Forelimb muscle (tissue), 1 donor: ENCODE results near the gene C19orf67. TPM values are rescaled to one million over a fixed set of nuclear protein-coding genes. Genes with fewer than 3 reads are reported as not detected.

Experiments
- DNase-seq: peaks from one replicate; pipeline ENCODE4 v3.0.0-alpha.2; 2013; ENCODE audit warnings: low read depth
- polyA plus RNA-seq: library from polyadenylated mRNA; unstranded; fragments of 120-200 nt; gene quantifications from one replicate; pipeline ENCODE4 v1.2.1, GENCODE V29; 2013; ENCODE audit not compliant: insufficient read length

The C19orf67 gene
- polyA plus RNA-seq = not detected

DNA sequence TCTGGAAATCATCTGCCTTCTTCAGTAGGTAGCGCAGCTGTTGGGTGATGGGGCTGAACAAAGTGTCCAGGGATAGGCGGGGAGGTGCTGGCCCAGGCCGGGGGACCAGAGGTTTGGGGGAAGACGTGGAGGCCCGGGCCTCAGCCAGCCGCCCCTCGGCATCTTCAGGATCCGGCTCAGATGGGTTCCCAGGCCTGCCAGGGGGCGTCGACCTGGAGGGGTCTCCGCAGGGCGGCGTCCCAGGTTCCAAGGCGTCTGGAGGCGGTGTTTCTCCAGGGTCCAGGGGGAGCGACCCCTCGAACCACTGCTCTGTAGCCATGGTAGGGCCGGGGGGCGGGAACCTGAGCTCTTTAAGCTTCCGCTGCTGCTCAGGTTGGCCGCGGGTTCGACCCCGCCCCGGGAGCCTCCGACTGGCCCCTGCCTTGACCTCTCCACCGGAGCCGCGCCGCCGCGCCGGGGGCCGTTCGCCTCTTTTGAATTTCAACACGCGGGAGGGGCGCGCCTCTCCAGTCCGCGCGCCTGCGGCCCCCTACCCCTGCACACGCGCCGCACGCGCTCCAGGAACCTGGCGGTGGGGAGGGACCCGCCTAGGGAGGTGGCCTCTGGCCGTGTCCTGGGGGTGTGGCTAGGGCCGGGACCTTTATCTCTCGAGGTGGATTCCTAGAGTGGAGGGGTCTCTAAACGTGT, at the start of gene C19orf67:
Gene C19orf67 (minus strand): TSS at position 475 of the 687 bp plus-strand sequence. CDS start 156 bp downstream, at position 319.
- no peak for DNase-seq

DNA sequence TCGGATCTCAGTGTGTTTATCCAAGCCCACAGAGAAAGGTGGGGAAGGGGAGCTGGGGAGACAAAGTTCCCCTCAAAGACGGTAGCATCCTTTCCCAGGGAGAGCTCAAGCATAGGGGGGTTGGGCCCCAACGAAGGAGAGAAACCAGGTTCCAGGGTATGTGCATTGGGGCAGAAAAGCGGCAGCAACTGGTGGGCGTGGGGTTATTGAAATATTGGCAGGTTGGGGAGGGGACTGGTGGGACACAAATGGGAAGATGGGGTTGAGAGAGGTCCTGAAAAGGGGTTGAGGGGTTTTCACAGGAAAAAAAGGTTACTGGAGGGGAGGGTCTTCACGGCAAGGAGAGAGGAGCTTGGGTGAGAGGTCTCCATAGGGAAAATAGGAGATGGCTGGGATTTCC, 49.8 kb upstream of the C19orf67 start:
- no peak for DNase-seq

DNA sequence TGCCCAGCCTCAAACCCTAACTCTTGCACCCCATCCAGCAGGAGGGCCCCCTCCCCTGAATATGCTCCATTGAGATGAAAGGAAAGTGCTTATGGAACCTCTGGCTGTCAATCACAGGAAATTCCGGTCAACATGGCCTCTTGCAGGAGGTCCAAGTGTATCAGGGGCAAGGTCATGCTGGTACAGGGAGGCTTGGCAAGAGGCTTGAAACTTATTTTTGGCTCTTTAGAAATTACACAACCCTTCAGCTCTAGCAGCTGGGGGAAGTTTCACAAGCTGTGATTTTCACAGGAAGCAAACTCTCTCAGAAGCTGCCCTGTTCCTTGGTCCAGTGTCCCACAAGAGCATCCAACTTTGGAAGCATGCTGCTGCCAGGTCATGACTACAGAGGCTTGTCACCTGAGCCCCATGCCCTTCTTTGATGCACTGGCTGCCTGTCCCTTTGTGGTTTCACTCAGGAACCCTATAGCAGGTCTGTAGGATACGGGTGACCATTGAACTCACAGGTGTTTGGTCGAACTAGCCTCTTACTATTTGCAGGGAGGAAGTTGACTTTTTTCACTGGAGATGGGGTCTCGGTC, 42.4 kb upstream of the C19orf67 start:
- DNase-seq = no peak

DNA sequence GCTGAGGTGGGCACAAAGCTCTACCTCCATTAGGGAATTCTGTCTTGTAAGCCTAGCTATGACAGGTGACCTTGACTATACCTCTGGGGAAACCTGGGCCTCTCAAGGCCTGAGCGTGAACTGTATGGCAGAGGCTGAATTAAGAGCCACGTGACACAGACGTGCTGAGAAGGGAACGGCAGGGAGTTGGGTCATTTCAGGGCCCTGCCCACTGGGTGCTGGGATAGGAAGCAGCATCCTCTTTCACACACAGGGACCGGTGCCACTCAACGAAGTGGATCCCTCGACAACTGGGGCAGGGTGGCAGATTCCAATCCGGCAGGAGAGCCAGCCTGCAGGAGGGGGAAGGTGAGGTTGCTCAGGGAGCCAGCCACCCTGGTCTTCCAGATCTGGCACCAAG, 41.6 kb upstream of the C19orf67 start:
- no peak for DNase-seq

DNA sequence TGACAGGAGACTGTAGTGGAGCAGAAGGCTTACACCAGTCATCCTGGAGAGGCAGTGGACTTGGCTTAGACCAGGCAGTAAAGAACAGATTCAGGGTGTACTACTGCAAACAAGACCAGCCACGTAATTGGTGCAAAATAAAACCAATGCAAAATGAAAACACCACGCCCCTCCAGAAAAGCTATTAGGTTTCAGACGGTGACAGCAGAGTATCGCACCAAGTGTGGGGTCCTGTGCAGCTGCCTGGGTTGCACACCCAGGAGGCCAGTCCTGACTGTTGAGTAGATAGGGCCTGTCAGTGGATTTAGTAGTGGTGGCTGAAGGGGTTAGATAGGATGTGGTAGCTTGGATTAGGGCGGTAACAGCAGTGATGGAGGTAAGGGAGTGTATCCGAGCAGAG, 37.3 kb upstream of the C19orf67 start:
- DNase-seq = no peak

DNA sequence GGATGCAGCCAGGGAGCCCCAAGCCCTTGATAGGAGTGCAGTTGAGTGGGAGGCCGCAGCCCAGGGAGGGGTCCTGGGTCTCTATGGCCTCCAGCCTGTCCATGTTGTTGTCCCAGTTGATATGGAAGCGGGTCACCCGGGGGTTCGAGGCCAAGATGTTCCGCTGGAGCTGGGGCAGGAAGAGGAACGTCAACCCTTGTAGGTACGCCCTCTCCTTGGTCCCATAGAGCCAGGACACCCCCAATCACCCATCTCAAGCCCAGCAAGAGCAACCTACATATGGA, 34.9 kb upstream of the C19orf67 start:
- no peak for DNase-seq

DNA sequence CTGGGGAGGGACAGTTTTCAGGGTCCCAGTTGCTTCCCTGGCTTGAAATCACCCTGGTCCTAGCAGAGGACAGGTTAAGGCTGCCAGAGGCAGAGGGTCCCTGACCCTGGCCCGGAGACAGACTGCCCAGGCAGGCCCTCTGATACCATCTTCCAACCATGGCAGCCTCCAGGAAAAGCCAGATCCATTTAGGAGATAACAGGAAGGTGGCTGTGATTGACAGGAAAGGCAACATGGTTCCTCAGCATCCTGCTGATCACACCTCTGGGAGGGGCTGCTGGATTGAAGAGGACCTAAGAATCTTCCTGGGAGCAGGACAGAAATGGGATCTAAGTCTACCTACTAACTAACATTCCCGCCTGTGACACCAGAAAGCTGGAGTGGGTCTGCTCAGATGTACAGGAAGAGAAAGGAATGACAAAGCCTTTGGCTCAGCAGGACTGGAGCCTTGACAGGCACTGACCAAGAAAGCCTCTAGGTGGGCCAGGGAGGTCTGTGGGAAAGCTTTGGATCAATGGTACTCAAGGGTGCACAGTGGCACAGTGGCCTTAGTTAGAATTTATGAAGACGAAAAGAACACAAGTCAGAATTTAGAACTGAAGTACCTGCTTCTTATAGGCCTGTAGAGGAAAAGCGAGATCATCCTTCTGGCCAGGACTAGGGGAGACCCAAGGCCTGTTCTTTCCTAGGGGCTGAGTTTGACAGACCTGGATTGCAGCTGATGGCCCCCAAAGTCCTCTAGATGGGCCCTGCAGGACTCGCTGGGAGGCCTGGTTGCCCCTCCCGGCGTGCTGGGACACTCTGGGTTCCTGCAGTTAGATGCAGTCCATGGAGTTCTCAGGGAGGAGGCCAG, 34.3 kb upstream of the C19orf67 start:
- no peak for DNase-seq

DNA sequence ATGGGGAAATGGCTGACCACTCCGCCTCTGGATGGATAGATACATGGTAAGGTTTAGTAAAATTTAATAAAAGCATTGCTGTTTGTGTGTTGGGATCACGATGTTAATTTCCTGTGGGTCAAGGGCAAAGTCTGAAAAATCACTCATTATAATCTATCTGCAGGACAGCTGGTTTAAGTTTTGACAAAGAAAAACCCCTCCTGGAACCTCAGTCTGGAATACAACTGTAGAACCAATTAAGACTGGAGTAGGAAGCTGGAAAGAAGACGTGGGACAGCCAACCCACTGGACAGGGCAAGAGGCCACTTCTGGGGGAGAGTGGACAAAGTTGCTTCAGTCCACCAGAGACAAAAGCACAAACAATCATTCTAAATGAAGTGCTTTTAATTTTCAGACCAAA, 33.6 kb upstream of the C19orf67 start:
- DNase-seq = no peak

DNA sequence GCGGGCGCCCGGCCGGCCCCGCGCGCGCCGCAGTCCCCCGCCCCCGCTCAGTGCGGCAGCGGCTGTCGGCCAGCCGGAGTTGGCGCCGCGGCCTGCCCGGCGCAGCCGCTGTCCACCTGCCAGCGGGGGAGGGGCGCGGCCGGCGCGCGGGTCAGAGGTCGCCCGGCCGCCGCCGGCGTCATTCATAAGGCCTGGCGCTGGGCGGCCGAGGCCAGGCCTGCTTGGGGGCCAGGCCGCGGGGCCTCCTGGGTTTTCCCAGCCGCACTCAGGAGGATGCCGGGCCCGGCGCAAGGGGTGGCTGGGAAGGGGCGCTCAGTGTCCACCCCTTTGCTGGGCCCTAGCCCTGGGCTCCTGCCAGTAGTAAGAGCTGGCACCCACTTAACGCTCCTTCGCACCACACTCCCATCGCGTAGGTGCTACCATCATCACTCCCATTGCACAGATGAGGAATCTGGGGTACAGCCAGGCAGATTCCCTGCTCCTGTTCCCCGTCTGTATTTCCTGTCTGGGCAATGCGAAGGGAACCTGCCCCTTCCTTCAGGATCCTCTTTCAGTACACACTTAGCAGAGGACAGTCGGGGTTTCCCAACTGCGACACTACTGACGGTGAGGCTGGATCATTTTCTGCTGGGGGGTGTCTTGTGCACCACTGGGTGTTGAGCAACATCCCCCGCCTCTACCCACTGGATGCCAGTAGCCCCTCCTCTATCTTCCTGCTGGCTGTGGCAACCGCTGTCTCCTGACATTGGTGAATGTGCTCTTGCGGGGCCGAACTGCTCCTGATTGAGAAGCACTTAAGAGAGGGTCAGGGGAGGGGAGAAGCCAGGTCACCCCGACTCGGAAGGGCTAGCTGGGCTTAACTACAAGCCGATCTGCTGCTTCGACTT, 32.8 kb upstream of the C19orf67 start:
- DNase-seq = no peak

DNA sequence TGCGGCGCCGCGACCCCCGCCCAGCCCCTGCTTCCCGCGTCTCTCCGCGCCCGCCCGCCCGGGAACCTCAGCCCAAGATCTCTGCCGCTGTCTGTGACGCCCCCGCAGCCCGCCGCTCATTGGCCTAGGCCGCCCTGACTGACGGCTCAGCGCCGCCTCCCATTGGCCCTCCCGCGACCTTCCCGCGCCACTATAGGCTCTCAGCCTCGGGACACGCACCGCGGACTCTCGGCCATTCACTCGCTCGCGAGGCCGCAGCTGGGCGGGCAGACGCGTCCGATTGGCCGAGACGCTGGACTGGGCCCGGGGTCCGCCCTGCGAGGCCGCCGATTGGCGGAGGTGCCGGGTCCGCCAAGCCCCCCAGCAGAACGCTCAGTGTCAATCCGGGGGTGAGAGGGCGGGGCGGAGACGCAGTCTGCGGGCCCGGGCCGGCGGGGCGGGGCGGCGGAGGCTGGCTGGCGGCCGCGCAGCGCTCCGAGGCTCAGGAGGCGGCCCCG, 32.1 kb upstream of the C19orf67 start, which contains the start of gene PRKACA:
Gene PRKACA (minus strand): TSS at position 95 of the 497 bp plus-strand sequence. CDS start 215 bp downstream, outside the sequence.
- peak; percentile 95 for DNase-seq

DNA sequence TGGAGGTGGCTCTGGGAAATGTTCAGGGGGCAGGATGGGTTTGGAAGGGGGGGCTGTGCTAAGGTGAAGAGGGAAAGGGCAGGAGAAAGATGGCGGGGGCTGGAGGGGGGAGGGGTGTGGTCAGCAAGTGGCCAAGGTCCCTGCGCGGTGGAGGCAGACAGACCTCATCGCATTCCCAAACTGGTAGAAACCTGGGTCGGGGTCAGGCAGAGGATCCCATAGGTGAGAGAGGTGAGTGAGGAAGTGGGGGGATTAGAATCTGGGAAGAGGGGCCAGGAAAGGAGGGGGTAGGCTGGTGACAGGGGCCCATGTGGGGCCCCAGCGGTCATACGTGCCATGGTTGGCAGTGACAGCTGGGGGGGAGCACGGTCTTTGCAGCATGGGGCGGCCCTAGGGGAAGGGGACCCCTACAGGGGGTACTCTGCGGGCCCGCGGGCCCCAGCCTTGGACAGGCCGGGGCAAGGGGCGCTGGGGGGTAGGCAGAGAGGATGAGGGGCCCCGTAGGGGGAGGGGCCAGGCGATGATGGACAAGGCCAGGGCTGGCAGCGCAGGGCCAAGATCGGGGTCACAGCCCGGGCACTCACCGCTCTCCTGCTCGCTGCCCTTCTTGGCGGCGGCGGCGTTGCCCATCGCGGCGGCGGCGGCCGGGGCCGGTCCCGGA, 31.5 kb upstream of the C19orf67 start:
- DNase-seq = no peak

DNA sequence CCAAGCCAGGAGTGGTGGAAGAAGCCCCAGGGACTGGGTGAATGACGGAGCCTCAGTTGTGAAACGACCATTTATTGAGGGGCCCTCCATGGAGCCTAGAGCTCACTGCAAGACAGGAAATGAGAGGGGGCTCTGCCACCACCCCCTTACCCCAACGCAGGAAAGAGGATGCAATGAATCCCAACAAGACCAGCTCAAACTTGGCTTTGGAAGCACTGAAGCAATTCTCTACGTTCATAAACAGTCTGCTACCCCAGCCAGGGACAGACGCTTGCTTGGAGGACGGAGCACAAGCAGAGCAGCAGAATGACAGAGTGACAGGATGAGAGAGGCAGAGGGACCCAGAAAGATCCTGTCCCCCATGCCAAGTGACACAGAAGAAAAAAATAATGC, 30.9 kb upstream of the C19orf67 start:
- DNase-seq = no peak

DNA sequence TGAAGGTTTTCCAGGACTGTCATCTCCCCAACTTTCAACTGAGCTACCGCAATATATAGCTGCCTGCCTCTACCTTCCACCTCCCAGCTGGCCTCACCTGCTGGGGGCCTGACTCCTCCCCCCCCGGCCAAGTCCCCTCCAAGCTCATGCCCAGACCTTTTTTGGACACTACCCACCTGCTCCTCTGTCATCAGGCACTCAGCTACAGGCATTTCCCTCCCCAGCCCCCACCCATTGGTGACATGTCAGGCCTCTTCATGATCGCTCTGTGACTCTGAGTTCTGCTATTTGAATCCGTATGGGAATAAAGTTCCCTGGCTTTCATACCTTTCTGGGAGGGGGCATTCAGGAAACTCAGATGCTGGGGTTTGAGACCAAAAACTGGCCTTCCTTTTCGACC, 30.2 kb upstream of the C19orf67 start:
- DNase-seq = no peak

DNA sequence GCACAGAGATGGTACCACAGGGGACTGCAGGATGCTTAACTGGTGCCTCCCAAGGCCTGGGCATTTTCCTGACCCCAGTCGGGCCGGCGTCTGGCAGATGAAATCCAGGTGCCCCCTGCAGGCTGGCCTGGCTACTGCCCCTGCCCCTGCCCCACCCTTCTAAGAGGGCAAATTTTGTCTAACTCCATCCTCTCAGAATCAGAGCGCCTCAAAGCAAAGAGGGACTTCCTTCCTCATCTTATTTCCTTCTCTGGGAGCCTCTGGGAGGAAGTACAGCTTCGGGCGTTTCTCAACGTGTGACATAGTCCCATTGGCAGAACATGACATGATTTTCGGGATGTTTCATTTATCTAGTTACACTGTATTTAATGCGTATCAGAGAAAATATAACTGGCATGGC, 29.3 kb upstream of the C19orf67 start:
- DNase-seq = no peak

DNA sequence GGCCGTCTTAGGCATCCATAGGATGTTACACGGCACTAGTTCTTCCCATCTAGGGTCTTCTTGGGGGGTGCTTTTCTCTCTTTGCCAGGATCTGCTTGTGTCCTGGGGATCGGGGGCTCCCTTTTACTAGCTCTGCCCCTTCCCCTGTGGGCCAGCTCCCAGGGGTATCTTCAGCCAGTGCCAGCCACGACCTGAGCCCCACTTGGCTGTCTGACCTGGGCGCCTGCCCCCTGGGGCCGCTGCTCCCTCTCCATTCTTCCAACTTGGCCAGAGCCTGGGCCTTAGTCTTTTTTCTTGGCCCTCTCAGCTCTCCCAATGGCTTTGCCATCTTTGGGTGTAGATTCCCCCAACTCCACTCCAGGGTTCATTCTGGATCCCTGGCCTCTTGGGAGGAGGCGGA, 28.9 kb upstream of the C19orf67 start:
- no peak for DNase-seq

DNA sequence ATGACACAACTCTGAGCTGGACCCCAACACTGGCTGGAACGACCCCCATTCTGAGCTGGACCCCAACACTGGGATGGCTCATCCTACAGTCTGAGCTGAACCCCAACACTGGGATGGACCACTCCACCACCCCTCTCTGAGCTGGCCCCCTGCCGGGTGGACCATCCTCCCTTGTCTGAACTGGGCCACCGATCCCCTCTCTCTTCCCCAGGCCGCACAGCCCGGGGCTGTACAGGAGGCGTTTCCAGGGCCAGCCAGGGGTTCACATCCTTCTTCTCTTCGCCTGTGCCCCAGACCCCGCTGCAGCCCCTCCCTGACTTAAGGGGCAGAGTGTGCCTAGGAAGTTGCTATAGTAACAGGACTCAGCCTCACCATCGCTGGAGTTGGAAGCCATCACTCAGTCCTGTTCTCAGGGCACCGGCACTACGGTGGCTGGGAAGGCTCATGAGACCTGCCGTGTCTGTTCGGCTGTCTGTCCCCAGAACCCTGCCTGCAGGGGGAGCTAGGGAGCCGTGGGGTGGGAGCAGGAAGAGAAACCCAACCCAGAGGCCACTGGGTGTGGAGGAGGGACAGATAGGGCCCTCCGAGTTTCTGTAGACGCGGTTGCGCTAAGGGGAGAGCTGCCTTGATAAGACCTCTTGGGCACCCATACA, 28.3 kb upstream of the C19orf67 start:
- DNase-seq = no peak

DNA sequence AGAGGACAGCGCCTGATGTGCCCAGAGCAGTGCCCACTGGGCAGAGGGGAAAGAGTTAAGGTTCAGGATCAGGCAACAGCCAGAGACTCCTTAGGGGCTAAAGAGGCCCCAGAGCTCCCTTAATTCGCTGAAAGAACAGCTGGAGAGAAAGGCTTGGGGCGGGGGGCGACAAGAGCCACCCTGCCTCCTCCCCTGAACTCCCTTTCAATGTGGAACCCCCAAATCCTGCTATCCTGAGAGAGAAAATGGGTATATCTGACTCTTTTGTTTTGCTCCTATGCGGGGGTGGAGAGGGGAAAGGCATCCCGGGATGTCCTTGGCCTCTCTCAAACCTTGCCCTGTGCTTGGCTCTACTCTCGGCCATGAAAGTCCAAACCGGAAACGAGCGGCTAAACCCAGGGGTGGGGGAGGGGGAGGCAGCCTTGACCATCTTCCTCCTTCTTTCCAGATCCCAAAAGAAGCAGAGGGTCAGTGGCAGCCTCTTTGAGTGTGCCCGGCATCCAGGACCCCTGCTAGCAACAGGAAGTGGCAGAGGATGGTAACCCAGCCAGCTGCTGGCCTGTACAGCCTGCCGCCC, 27.3 kb upstream of the C19orf67 start:
- DNase-seq = no peak

DNA sequence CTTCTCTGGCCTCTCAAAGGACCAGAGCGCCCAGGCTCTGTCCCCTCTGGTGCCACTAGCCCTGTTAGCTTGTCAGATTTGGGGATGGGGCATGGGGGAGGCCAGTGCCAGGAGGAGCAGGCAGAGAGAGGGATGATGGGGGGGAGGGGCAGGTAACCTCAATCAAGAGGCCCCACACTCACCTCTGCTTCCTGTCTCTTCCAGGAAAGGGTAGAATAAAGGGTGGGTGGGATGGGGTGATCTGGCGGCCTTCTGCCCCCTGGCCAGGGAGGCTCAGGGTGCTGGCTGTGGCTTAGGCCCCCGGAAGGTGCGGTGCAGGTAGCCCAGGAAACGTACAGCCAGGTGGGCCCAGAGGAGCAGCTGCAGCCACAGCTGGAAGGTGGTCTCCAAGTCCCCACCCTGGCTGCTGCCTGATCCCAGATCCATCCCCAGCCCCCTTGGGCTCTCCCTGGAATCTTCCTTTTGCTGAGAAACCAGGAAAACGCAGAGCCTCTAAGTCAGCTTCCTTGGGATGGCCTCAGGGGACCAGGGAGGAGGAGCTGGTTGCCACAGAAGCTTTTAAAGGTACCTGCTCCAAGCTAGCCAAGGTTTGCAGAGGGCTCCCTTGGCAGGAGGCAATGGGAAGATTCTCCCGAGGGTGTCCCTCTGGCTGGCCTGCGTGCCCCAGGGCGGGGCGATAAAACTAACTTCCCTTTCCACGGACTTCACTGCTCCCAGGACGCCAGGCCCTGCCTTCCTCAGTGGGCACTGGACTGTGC, 26.6 kb upstream of the C19orf67 start:
- no peak for DNase-seq

DNA sequence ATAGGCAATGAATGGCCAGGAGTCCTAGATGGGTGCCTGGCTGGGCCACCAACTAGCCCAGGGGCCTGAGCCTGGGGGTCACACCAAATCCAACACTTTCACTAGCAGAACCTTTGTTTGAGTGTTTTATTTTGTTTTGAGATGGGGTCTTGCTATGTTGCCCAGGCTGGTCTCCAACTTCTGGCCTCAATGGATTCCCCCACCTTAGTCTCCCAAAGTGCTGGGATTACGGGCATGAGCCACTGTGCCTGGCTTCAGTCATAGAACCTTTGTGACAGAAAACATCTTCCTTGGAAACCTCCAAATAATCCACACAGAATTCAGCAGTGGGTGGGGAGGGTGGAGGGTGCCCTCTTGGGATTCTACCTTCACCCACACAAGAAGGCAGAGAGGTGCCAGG, 25.9 kb upstream of the C19orf67 start:
- DNase-seq = no peak

DNA sequence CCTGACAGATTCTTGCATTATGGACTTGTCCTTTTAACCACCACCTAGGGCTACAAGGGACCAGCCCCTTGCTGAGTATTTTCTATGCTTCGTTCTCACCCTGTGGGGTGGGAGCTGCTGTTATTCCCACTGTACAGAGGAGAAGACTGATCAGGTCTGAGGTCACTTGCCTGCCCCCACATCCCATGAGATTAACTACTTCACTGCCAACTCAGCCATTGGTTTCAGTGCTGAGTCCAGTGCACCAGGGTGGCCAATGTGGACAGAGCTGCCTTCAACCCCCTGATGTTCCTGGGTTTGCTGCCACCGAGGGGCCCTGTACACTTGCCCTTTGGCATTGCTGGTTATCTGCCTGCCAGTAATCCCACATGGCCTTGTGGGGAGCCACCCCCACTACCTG, 25.1 kb upstream of the C19orf67 start:
- no peak for DNase-seq
